Activated T-cell treated with anti-CD3 and anti-CD28 coated beads, Interleukin-2, amount 50 U/mL, for 72 hours (primary cell): Measurements from ENCODE around the gene JARID2. TPM values are rescaled to one million over a fixed set of nuclear protein-coding genes. Genes with fewer than 3 reads are reported as not detected.

Source experiments
- ATAC-seq, 2 donors: fragments of 150-1000 bp; cut with Tn5 transposase; replicated peaks in 1 of 2; 2 replicates each; pipeline ENCODE4 v1.10.0; 2021; ENCODE audit warnings: moderate library complexity in 2 of 2, mild to moderate bottlenecking in 1 of 2
- DNase-seq, 2 donors: peaks; one replicate each; pipeline ENCODE4 v3.0.0; 2021 to 2022; ENCODE audit warnings: mixed read lengths in 1 of 2
- H3K27ac Mint-ChIP-seq: one replicate; pipeline ENCODE4 v1.8.0; 2022; ENCODE audit warnings: mild to moderate bottlenecking, moderate library complexity, mixed read lengths
- H3K27me3 Mint-ChIP-seq: one replicate; pipeline ENCODE4 v1.8.0; 2022; ENCODE audit warnings: low read depth, mixed read lengths
- H3K36me3 Mint-ChIP-seq, 2 donors: one replicate each; pipeline ENCODE4 v1.8.0; 2022; ENCODE audit warnings: mixed read lengths in 2 of 2, mild to moderate bottlenecking in 1 of 2; ENCODE audit not compliant: insufficient read depth in 2 of 2
- H3K4me1 Mint-ChIP-seq: one replicate; pipeline ENCODE4 v1.8.0; 2022; ENCODE audit warnings: low read depth, mixed read lengths
- H3K4me3 Mint-ChIP-seq, 2 donors: one replicate each; pipeline ENCODE4 v1.8.0; 2022; ENCODE audit warnings: mild to moderate bottlenecking in 2 of 2, mixed read lengths in 2 of 2, moderate library complexity in 2 of 2
- H3K9me3 Mint-ChIP-seq, 2 donors: one replicate each; pipeline ENCODE4 v1.8.0; 2022; ENCODE audit warnings: mixed read lengths in 2 of 2
- total RNA-seq, 2 donors: library from RNA; stranded (reverse); gene quantifications; one replicate each; pipeline ENCODE4 v1.2.3, GENCODE V29; 2022

The JARID2 gene
- total RNA-seq, 2 donors from 2014 or later, result 37.9 to 53.0 TPM

DNA sequence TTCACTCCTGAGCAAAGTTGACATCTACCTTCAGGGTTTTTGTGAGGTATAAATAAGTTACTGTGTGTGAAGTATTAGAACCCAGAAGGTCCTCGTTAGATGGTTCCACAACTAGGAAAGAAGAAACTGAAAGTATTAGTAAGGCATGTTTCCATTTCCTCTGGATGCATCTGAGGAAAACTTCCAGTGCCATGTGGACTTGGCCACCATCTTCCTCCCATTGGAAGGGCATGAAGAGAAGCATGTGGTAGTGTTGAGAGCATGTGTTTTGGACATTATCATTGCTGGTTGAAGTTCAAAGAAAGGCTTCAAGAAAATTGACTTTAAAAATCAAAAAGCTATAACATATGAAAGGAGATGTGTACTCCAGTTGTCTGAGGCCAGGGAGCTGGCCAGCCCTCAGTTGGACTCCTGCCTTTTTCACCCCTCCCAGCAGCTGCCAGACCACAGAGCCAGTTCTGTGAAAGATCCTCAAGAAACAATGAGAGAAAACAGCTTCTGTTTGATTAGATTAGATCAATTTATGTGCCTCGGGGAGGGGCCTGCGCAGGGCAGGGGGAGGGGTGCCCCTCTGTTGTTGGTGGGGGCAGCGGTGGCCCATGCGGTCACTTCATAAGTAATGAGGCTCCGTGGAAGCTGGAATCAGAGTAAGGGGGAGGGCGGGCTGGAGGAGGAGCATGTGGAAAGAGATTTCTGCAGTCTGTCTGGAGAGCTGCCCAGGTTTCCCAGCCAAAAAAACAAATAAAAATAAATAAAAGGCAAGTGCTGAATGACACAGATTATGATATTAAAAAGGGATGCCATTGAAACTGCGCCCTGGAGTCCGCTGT lies 154.0 kb downstream of the JARID2 start:
- Mint-ChIP-seq H3K27ac (peak overlapping the region; percentile 68), H3K36me3 (no peaks in the 10 kb centered on the region), H3K27me3 (no peaks in the 10 kb centered on the region), H3K4me1 (peaks cover 81% of the 10 kb centered on the region), H3K4me3 (peak overlapping the region; percentile 63 to 80), H3K9me3 (no peaks in the 10 kb centered on the region)
- DNase-seq (no peak), ATAC-seq (no peak)

DNA sequence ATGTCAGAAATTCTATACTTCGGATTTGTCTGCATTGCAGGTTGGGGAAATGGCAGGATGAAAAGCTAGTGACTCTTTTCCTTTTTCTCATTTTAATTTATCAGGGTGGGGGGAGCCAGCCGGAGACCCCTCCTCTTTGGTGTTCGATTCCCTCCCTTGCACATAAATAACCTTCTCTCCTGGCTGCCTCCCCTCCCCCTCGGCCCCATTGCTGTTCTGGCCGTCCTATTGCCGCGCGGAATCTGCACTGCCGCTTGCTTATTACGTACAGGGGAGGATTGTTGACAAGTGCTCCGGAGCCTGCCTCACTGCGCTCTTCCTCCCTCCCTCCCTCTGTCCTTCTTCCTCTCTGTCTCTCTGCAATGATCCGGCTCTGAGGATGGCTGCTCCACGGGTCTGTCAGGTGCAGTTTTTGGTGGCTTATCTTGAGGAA lies 154.7 kb downstream of the JARID2 start:
- ATAC-seq (no peak), DNase-seq (no peak)
- Mint-ChIP-seq H3K4me1 (peaks cover 81% of the 10 kb centered on the region), H3K27ac (no peak overlapping the region), H3K9me3 (no peaks in the 10 kb centered on the region), H3K27me3 (no peaks in the 10 kb centered on the region), H3K36me3 (no peaks in the 10 kb centered on the region), H3K4me3 (peak overlapping the region; percentile 63 to 67)

DNA sequence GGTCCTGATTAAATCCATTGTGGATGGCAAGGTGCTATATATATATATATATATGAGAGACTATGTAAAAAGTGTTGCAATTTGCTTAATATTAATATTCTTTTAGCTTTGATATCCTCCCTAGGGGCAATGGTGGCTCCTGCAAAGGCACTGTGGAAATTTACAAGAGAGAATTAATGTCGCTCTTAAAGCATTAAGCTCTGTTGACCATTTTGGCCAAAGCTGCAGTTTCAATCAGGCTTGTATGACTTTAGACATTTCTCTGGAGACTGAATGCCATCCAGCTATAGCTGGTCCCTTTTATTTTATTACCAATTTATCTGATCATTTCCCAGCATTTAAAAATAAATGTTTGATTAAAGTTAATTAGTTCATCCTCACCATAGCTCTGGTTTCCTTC lies 155.3 kb downstream of the JARID2 start:
- no peak for ATAC-seq
- Mint-ChIP-seq H3K27ac (no peak overlapping the region), H3K4me1 (peaks cover 84% of the 10 kb centered on the region)

DNA sequence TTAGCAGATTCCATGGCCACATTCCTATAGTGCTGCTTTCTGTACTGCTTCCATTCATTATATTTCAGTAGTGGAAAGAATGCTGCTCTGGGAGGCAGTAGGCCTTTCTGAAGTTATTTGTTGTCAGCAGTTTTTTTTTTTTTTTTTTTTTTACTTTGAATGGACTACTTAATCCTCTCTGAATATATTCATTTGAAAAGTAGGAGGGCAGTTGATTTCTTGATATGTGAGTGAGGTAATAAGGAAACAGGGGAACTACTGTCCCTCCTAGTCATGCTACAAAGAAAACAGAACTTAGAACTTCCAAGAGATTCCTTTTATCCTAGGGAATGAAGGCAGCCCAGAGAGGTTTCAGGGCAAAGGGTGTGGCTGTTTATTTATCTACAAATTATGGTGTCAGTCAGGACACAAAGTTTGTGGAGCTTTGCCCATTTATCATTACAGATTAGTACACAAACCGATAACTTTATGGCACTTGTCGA lies 155.9 kb downstream of the JARID2 start:
- Mint-ChIP-seq H3K9me3 (no peaks in the 10 kb centered on the region), H3K4me3 (peak overlapping the region; percentile 15 to 45), H3K27me3 (no peaks in the 10 kb centered on the region), H3K4me1 (peaks cover 88% of the 10 kb centered on the region), H3K36me3 (no peaks in the 10 kb centered on the region), H3K27ac (no peak overlapping the region)
- ATAC-seq, result no peak
- no peak for DNase-seq

More for the DNA sequence above, 155.3 kb downstream of the JARID2 start:
- H3K36me3 Mint-ChIP-seq, result no peaks in the 10 kb centered on the region
- H3K4me3 Mint-ChIP-seq, result peak overlapping the region; percentile 63 to 67
- no peak for DNase-seq
- no peaks in the 10 kb centered on the region for H3K9me3 Mint-ChIP-seq
- no peaks in the 10 kb centered on the region for H3K27me3 Mint-ChIP-seq

DNA sequence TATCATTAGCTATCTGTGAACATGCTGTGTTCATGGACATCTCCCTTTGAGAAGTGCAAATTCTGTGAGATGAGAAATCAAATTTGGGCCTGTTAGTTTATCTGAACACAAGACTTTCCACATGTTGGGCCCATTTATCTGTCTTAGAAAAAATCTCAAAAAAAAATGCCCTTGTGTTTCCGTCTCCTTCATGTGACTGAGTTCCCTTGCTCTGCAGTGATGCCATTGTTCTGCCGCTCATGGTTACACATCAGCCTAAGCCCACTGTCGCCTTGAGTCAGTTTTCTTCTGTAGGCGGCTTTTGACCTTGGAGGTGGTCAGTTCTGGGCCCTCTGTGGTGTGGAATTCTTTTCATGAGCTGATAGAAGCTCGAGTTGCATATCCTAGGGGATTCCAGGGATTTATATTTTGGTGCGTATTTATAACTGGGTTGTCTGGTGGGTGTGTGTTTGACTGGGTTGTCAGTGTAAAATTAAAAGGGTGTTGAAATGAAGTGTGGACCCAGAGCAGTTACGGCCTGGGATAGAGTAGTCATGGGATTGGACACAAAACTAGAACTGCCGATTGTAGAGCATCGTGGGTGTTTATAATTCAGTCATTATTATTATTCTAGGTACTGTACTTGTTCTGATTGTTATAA lies 156.7 kb downstream of the JARID2 start:
- Mint-ChIP-seq H3K9me3 (no peaks in the 10 kb centered on the region), H3K27ac (peak overlapping the region; percentile 66), H3K27me3 (no peaks in the 10 kb centered on the region), H3K36me3 (peaks cover 0 to under 1% of the 10 kb centered on the region in 2 donors), H3K4me1 (peaks cover 87% of the 10 kb centered on the region), H3K4me3 (peak overlapping the region; percentile 58 to 70)
- DNase-seq, result no peak
- no peak for ATAC-seq

DNA sequence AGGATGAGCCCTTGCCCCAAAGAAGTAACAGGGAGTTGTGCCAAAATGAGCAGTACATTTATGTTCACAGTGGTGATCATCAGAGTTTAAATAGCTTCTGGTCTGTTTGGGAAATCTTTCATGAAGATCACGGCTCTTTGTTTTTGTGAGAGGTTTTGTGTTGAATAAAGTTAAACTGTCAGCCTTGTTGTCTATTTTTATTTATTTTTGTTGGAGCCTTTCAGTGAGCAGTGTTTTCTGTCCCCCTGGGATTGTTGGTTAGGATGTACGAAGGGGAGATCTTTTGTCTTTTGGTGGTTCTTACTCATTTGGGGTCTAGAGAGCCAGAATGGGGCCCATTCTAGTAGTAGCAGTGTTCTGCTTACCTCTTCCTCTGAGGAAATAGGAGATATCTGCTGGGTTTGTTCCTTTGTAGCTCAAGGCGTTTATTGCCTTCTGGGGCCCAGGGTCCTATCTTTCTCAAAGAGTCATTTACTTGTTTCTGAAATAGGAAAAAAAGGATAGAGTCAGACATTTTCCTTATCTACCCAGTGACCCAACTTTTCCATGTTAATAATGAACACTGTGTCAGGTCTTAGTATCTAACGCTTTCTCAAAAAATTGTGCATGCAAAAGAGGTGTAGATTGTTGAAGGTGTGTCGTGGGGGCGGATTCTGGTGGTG lies 157.4 kb downstream of the JARID2 start:
- DNase-seq, result no peak
- Mint-ChIP-seq H3K27ac (peak overlapping the region; percentile 66), H3K27me3 (no peaks in the 10 kb centered on the region), H3K36me3 (peaks cover 0 to 2% of the 10 kb centered on the region in 2 donors), H3K4me1 (peaks cover 90% of the 10 kb centered on the region), H3K4me3 (peak overlapping the region; percentile 58 to 70), H3K9me3 (no peaks in the 10 kb centered on the region)
- peak in 1 of 2 donors; percentile 26 for ATAC-seq

DNA sequence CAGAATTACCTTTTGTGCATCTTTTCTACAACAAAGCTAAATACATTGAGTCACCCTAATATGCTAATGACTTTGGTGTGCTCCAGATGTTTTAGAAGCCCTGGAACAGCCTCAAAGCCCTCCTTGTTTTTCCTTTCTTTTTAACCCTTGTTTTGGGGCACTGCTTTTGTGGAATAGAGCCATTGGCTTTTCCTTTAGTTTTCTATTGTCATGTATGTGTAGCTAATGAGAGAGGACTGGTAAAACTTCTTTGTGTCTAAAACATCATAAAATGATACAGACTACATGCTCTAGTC lies 158.8 kb downstream of the JARID2 start:
- Mint-ChIP-seq H3K9me3 (no peaks in the 10 kb centered on the region), H3K4me3 (peak overlapping the region; percentile 58 to 70), H3K27ac (peak overlapping the region; percentile 77), H3K27me3 (no peaks in the 10 kb centered on the region), H3K36me3 (peaks cover 0 to 2% of the 10 kb centered on the region in 2 donors), H3K4me1 (peaks cover 90% of the 10 kb centered on the region)
- ATAC-seq (no peak), DNase-seq (no peak)

DNA sequence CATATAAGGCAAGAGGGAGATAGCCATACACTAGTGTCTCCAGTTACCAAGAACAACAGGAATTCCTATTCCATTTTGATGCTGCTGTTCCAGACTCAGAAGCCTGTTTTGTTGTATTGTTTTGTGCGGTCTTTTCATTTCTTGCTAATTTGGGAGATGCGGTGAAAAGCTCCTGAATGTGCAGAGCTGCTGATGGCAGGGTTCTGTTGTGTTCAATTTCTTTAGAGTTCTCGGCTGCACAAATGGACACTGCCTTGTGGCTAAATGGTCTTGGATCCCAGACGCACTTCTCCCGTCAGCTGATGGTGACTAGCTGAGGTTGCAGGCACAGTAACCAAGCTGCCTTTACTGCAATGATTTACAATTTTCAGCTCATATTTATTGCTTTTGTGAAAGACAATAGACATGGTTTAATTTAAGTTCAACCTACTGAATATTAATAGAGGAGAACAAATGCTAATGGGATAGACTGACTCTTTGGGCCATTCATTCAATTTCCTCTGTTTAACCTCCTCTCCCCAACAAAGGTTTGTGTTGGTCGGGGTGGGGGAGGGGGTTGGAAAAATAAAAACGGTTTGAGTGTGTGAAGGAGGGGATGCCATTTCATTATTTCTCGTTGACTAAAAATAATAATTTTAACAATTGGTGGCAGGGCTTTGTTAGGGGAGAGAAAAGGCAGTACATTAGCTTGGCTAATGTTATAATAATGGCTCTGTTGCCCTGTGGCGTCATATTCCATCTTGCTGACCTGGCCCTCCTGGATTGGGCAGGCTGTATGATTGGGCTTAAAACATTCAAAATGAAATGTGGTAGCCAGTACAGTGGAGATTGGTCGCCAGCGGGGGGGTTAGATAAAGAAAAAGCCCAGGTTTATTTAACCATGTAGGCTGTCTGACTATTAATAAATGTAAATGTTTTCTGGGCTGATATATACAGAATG lies 159.5 kb downstream of the JARID2 start:
- no peaks in the 10 kb centered on the region for H3K9me3 Mint-ChIP-seq
- no peak for ATAC-seq
- peaks cover 0 to 4% of the 10 kb centered on the region in 2 donors for H3K36me3 Mint-ChIP-seq
- peak overlapping the region; percentile 77 for H3K27ac Mint-ChIP-seq
- H3K4me1 Mint-ChIP-seq, result peaks cover 90% of the 10 kb centered on the region
- H3K4me3 Mint-ChIP-seq, result peak overlapping the region; percentile 29 to 40
- DNase-seq, result no peak
- no peaks in the 10 kb centered on the region for H3K27me3 Mint-ChIP-seq

DNA sequence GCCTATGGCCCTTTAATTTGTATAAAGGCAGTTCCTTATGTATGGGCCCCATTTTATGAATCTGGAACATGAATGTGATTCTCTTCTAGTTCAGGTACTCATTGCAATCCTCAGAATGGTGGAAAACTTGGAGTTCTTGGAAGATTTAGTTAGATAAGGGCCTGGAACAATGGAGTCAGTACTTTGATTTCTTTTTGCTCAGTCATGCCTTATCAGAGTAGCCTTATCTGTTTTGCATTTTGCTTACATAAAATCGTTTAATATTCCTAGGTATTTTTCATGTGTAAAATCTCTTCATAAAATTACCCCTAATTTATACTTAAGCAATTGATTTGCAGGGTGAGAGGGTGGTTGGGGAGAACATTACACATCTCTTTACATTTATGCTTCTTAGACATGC lies 160.6 kb downstream of the JARID2 start:
- Mint-ChIP-seq H3K27ac (no peak overlapping the region), H3K36me3 (peaks cover 2 to 10% of the 10 kb centered on the region in 2 donors), H3K4me1 (peaks cover 90% of the 10 kb centered on the region), H3K27me3 (no peaks in the 10 kb centered on the region), H3K9me3 (no peaks in the 10 kb centered on the region), H3K4me3 (no peak overlapping the region)
- ATAC-seq (no peak), DNase-seq (no peak)

DNA sequence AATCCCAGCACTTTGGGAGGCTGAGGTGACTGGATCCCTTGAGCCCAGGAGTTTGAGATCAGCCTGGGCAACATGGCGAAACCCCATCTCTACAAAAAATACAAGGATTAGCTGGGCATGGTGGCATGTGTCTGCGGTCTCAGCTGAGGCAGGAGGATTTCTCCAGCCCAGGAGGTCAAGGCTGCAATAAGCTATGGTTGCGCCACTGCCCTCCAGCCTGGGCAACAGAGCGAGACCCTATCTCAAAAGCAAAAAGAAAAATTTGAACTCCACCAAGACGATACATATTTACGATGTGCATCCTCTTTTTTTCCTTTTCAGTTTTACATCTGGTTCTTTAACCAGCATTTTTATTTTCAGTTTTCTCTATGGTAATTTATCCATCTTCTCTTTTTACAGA lies 162.1 kb downstream of the JARID2 start:
- Mint-ChIP-seq H3K36me3 (peaks cover 14 to 18% of the 10 kb centered on the region in 2 donors), H3K4me3 (no peak overlapping the region), H3K27ac (peak overlapping the region; percentile 9), H3K4me1 (peaks cover 92% of the 10 kb centered on the region), H3K27me3 (no peaks in the 10 kb centered on the region), H3K9me3 (no peaks in the 10 kb centered on the region)
- DNase-seq, result no peak
- no peak for ATAC-seq

DNA sequence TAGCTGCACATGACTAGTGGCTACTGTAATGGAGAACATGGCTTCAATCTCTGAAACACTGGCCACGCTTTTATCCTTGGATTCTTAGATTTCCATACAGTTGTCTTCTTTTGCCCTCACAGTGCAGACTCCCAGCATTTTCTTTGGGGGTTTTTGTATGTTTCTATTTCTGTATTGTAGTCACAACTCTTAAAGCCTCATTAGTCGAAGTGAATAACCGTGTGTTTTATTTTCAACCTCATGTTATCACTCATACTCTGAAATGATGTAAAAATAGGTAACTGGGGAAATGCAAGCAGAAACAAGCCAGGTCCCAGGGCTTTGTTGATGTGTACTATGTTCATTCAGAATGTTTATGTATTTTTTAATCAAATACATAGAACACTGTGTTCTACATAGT lies 162.9 kb downstream of the JARID2 start:
- H3K4me3 Mint-ChIP-seq, result peak overlapping the region; percentile 11 to 38
- ATAC-seq, result peak; percentile 52 to 54
- no peaks in the 10 kb centered on the region for H3K27me3 Mint-ChIP-seq
- H3K36me3 Mint-ChIP-seq, result peaks cover 18% of the 10 kb centered on the region in 2 donors
- H3K9me3 Mint-ChIP-seq, result no peaks in the 10 kb centered on the region
- DNase-seq, result no peak
- peak overlapping the region; percentile 85 for H3K27ac Mint-ChIP-seq
- H3K4me1 Mint-ChIP-seq, result peaks cover 92% of the 10 kb centered on the region

DNA sequence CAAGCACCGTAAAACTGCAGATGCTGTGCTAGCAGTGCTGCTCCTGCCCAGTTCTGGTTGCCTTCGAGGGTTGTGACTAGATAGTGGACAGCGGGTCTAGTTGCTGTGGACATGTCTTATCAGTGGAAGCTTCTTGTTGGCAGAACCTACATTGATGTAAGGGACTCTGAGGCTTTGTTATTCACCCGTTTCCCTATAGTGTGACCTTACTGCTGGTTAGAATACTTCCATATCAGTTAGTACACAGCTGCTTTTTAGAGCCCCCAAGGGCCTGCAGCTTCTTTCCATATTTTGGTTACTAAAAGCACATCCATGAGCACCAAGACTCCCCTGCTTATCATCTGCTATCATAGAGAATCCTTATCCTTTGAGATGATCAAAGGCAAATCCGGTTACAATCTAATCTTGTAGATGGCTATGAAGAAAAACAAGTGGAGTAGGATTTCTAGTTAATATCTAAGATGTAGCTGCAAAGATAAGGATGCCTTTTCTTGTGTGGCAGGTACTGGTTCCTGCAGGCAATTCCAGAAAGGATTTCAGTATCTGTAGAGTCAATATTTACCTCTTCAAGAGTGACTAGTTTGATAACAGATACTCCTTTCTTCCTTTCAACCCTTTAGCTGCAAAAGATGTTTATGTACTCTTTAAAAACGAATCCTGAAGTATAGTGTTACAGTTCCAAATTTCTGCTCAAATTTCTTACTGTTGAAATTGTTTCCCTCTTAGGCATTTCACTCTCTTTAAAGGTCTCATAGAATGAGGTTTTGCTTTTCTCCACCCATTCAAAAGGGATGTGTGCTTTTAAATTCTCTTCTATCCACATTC lies 163.6 kb downstream of the JARID2 start:
- Mint-ChIP-seq H3K4me1 (peaks cover 92% of the 10 kb centered on the region), H3K36me3 (peaks cover 21 to 23% of the 10 kb centered on the region in 2 donors), H3K27ac (peak overlapping the region; percentile 3), H3K4me3 (peak overlapping the region in 1 of 2 donors; percentile 6), H3K9me3 (peaks cover 0 to 2% of the 10 kb centered on the region in 2 donors), H3K27me3 (no peaks in the 10 kb centered on the region)
- DNase-seq, result no peak
- peak; percentile 17 to 21 for ATAC-seq
